HEK293T (cell line): ENCODE data around the gene CPLX3.

Source experiments
- CTCF ChIA-PET: fragments of 350-600 bp; formaldehyde crosslinking; extraction: SDS; loops from one replicate; lab custom pipeline; 2021; ENCODE audit warnings: antibody characterized with exemption, inconsistent platforms; lab: Yijun Ruan, JAX
- POLR2A ChIA-PET: fragments of 350-600 bp; formaldehyde crosslinking; extraction: SDS; loops from one replicate; lab custom pipeline; 2020; ENCODE audit warnings: antibody characterized with exemption, inconsistent platforms; lab: Yijun Ruan, JAX
- DNase-seq: peaks from one replicate; pipeline ENCODE4 v3.0.0; 2012; ENCODE audit warnings: mixed read lengths; ENCODE audit errors: extremely low spot score
- ARNT ChIP-seq: fragments of 450-650 bp; IDR thresholded peaks from 2 replicates; pipeline ENCODE4 v1.6.1; 2017; ENCODE audit warnings: mild to moderate bottlenecking
- BHLHE40 ChIP-seq: fragments of 450-650 bp; IDR thresholded peaks from 2 replicates; pipeline ENCODE4 v1.6.1; 2016; ENCODE audit warnings: mild to moderate bottlenecking, moderate library complexity, borderline replicate concordance
- CTBP1 ChIP-seq: fragments of 450-650 bp; IDR thresholded peaks from 2 replicates; pipeline ENCODE4 v1.6.1; 2016; ENCODE audit warnings: borderline replicate concordance
- ELF4 ChIP-seq: fragments of 450-650 bp; IDR thresholded peaks from 2 replicates; pipeline ENCODE4 v1.6.1; 2017; ENCODE audit warnings: antibody characterized with exemption
- FOXA1 ChIP-seq: fragments of 450-650 bp; IDR thresholded peaks from 2 replicates; pipeline ENCODE4 v1.6.1; 2016; ENCODE audit warnings: mild to moderate bottlenecking
- FOXK2 ChIP-seq: fragments of 450-650 bp; IDR thresholded peaks from 2 replicates; pipeline ENCODE4 v1.6.1; 2016; ENCODE audit warnings: mild to moderate bottlenecking
- FOXM1 ChIP-seq: fragments of 450-650 bp; IDR thresholded peaks from 2 replicates; pipeline ENCODE4 v1.6.1; 2017; ENCODE audit warnings: mild to moderate bottlenecking, borderline replicate concordance
- HDGF ChIP-seq: fragments of 450-650 bp; IDR thresholded peaks from 2 replicates; pipeline ENCODE4 v1.6.1; 2017; ENCODE audit warnings: antibody characterized with exemption, borderline replicate concordance
- L3MBTL2 ChIP-seq: fragments of 450-650 bp; conservative IDR thresholded peaks from 2 replicates; pipeline ENCODE4 v1.6.1; 2016; ENCODE audit warnings: mild to moderate bottlenecking
- LEF1 ChIP-seq: fragments of 450-650 bp; IDR thresholded peaks from 2 replicates; pipeline ENCODE4 v1.6.1; 2017; ENCODE audit warnings: mild to moderate bottlenecking, borderline replicate concordance
- NFRKB ChIP-seq: fragments of 450-650 bp; IDR thresholded peaks from 2 replicates; pipeline ENCODE4 v1.6.1; 2016; ENCODE audit warnings: mild to moderate bottlenecking, moderate library complexity
- SP1 ChIP-seq: fragments of 450-650 bp; IDR thresholded peaks from 2 replicates; pipeline ENCODE4 v1.6.1; 2017
- SUZ12 ChIP-seq: fragments of 450-650 bp; IDR thresholded peaks from 2 replicates; pipeline ENCODE4 v1.6.1; 2016; ENCODE audit warnings: mild to moderate bottlenecking
- TARDBP ChIP-seq: fragments of 450-650 bp; IDR thresholded peaks from 2 replicates; pipeline ENCODE4 v1.6.1; 2016
- ZNF384 ChIP-seq: fragments of 450-650 bp; IDR thresholded peaks from 2 replicates; pipeline ENCODE4 v1.6.1; 2016
- TF ChIP-seq, protein P1 (sequence below): fragments of 450-650 bp; IDR thresholded peaks from 2 replicates; pipeline ENCODE4 v1.6.1; 2016

CPLX3 gene

DNA sequence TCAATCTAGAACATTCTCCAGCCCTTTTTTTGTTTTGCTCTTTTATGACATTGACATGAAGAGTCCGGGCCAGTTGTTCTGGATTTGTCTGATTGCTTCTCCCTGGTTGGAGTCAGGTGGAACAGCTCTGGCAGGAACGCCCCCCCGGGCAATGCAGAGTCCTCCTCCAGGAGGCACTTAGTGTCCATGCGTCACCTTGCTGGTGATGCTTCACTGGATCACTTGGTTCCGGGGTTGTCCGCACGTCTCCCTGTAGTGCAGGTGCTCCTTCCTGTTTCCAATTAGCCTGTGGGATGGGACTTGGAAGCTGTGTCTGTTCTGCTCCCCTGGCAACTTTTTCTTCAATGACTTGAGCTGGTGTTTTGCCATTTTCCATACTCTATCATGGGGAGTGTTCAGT lies 34.8 kb upstream of the CPLX3 start:
- no peak for TF ChIP-seq SUZ12
- TF ChIP-seq TARDBP, result no peak
- no peak for TF ChIP-seq ELF4
- TF ChIP-seq CTBP1, result no peak
- no peak for TF ChIP-seq HDGF
- TF ChIP-seq FOXM1, result no peak
- no peak for TF ChIP-seq L3MBTL2
- no peak for TF ChIP-seq BHLHE40
- no peak for TF ChIP-seq LEF1
- no peak for TF ChIP-seq NFRKB
- TF ChIP-seq ZNF384, result no peak
- no peak for DNase-seq

DNA sequence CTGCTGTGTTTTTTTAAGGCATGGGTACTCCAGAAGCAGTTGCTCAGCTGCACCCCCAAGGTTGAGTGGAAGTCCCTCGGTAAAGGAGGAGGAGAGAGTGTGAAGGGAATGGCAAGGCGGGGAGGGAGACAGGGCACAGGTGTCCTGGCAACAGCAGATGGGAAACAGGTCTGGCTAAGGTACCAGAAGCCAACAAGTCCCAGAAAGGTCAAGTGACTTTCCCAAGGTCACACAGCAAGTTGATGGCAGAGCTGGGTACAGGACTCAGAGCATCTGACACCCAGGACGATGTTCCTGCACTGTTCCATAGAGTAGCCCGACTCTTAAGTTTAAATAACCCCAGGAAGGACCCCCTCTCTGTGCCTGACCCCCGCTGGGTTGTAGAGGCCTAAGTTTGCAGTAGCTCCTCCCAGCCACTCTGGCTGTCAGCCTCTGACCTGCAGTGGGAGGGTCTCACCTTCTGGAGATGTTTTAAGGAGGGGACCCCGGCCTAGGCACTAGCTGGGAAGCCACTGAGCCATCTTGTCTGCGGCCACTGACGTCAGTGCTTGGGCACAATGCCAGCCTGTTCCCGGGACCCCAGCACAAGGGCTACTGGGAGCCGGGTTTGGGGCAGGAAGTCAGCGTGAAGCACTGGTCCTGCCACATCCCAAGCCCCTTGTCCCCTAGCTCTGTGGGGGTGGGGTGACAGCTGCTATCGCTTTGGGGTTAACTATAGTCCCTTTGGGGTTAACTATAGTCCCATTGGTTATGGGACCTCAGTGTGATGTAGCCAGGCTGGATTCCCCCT lies 34.0 kb upstream of the CPLX3 start:
- no peak for DNase-seq
- ChIA-PET POLR2A (interaction anchor here (0.7 to 2.5 kb wide), 4 partner anchors 9 to 165 kb away, joined by 3 to 7 read pairs (median 4); partner anchors contain the start of gene FAM219B), CTCF (interaction anchor here (0.6 to 1.5 kb wide), 3 partner anchors 8 to 22 kb away, joined by 3 to 5 read pairs (median 3); no protein-coding TSS in a partner anchor)
- no peak for TF ChIP-seq ELF4
- no peak for TF ChIP-seq SUZ12
- no peak for TF ChIP-seq LEF1
- no peak for TF ChIP-seq ZNF384
- TF ChIP-seq L3MBTL2, result no peak
- no peak for TF ChIP-seq FOXM1
- no peak for TF ChIP-seq NFRKB
- TF ChIP-seq HDGF, result no peak
- TF ChIP-seq FOXA1, result no peak
- no peak for TF ChIP-seq FOXK2
- no peak for TF ChIP-seq TARDBP
- TF ChIP-seq ARNT, result no peak
- TF ChIP-seq SP1, result no peak
- no peak for TF ChIP-seq CTBP1

More for the DNA sequence above, 34.8 kb upstream of the CPLX3 start:
- POLR2A ChIA-PET, result no interaction called here
- CTCF ChIA-PET, result interaction anchor here (0.8 kb wide), 1 partner anchor 9 kb away, joined by 3 read pairs; no protein-coding TSS in a partner anchor

DNA sequence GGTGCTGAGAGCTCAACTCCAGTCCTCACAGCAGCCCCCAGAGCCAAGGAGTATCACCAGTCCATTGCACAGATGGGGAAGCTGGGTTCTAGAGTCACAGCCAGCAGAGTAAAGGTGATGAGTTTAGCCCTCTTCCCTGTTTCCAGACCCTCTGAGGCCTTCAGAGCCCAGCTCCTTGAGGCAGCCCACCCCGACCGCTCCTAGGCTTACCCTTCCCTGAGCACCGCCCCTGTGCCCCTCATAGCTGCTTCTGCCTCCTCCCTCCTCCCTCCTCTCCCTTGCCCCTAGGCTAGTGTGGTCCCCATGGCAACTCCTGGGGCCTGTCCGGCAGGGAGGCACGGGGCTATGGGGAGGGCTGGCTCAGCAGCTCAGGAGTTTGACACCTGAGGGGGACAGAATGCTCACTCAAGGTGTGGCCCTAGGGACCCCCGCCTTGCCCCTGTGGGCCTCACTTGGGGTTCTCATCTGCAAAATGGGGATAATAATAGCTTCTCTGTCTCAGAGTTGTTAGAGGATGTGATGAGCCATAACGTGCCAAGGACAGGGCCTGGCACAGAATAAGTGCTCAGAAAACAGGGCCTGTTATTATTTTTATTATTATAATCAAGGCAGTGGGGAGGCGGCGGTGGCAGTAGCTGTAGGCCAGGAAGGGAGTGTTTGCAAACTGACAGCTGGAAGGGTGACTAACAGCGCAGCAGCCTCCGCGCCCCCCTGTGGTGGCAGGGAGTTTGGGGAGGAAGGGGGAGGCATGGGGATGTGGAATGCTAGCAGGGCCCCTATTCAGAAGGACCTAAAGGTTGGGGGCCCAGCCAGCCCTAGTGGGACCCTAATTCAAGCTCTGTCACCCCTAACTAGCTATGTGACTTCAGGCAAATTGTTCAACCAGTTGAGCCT lies 33.0 kb upstream of the CPLX3 start:
- no peak for DNase-seq

DNA sequence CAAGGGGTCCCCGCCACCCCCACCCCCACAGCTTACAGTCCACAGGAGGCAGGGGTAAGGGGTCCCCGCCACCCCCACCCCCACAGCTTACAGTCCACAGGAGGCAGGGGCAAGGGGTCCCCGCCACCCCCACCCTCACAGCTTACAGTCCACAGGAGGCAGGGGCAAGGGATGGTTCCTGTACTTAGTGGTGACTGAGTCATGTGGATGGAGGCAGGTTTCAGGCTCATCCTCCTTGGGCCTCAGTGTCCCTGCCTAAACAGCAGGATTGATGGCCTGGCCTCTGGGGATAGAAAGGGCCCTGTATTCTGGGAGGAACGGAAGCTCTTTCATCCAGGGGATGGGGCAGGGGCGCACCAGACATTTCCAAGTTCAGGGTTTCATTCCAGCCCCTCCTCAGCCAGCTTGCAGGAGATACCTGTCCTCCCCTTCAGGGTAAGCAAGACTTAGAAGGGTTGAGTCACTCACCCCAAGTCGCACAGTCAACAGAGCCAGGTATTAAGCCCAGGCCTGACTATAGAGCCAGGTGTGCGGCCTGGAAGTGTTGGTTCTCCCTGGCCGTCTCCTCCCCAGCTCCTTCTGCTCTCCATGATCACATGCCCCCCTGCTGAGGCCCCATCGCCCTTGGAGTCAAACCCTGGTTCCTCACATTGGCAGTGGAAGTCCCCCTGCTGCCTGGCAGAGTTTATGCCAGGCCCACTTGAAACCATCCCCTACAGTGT lies 32.0 kb upstream of the CPLX3 start:
- TF ChIP-seq HDGF (no peak), CTBP1 (no peak), ELF4 (no peak), FOXK2 (no peak), LEF1 (no peak), FOXA1 (no peak)
- TF ChIP-seq, protein P1, sequence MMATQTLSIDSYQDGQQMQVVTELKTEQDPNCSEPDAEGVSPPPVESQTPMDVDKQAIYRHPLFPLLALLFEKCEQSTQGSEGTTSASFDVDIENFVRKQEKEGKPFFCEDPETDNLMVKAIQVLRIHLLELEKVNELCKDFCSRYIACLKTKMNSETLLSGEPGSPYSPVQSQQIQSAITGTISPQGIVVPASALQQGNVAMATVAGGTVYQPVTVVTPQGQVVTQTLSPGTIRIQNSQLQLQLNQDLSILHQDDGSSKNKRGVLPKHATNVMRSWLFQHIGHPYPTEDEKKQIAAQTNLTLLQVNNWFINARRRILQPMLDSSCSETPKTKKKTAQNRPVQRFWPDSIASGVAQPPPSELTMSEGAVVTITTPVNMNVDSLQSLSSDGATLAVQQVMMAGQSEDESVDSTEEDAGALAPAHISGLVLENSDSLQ, result no peak
- CTCF ChIA-PET, result interaction anchor here (0.6 to 1.2 kb wide), 5 partner anchors 10 to 1352 kb away, joined by 3 to 4 read pairs (median 3); no protein-coding TSS in a partner anchor

More for the DNA sequence above, 33.0 kb upstream of the CPLX3 start:
- TF ChIP-seq FOXK2, result no peak
- TF ChIP-seq, protein P1, result no peak
- TF ChIP-seq BHLHE40, result no peak
- ChIA-PET CTCF (interaction anchor here (0.6 to 1.5 kb wide), 7 partner anchors 9 to 1346 kb away, joined by 3 to 5 read pairs (median 3); no protein-coding TSS in a partner anchor), POLR2A (interaction anchor here (0.7 to 2.5 kb wide), 5 partner anchors 10 to 164 kb away, joined by 3 to 7 read pairs (median 3); partner anchors contain the start of gene FAM219B)

DNA sequence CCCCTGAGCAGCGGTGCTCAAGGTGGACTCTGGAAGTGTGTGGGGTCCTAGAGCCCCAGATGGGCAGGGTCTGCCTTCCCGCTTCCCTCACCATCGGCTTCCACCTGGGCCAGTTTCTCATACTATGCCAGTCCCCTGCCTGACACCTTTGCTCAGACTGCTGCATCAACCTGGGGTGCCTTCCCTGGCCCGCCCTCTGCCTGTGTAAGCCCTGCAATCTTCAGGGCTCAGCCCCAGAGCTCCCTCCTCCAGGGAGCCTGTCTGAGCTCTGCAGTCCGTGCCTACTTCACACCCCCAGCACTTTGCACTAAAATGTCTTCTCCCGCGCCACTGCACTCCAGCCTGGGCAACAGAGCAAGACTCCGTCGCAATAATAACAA lies 31.5 kb upstream of the CPLX3 start:
- no peak for TF ChIP-seq ELF4
- no peak for TF ChIP-seq BHLHE40
- TF ChIP-seq CTBP1, result no peak
- no peak for TF ChIP-seq LEF1
- TF ChIP-seq FOXA1, result no peak
- no peak for TF ChIP-seq ZNF384
- TF ChIP-seq NFRKB, result no peak
- TF ChIP-seq FOXK2, result no peak
- TF ChIP-seq SP1, result no peak
- TF ChIP-seq SUZ12, result no peak
- TF ChIP-seq, protein P1, result no peak
- no peak for TF ChIP-seq HDGF
- TF ChIP-seq FOXM1, result no peak
- TF ChIP-seq L3MBTL2, result no peak
- no peak for DNase-seq
- ChIA-PET CTCF (interaction anchor here (0.6 to 2.6 kb wide), 2 partner anchors 24 to 1352 kb away, joined by 3 to 12 read pairs; no protein-coding TSS in a partner anchor), POLR2A (interaction anchor here (1.0 kb wide), 1 partner anchor 143 kb away, joined by 3 read pairs; the partner anchor contains the start of gene COX5A)

More for the DNA sequence above, 32.0 kb upstream of the CPLX3 start:
- no peak for DNase-seq
- POLR2A ChIA-PET, result interaction anchor here (1.0 to 2.5 kb wide), 2 partner anchors 11 to 144 kb away, joined by 3 to 7 read pairs; partner anchors contain the start of gene COX5A
